Measurements from ENCODE around the gene NEAT1. TPM values are rescaled to one million over a fixed set of nuclear protein-coding genes. Genes with fewer than 3 reads are reported as not detected.

Gene NEAT1
- total and polyA plus RNA-seq, 2 of the 8 experiments (the other 6 are each of a cell fraction or from before 2014, with no cell fraction given): 2.4 to 10.7 TPM

- no peak for TF ChIP-seq BACH1 (IDR thresholded peaks at IDR 0.05; ENCODE audit: low read length)
- TF ChIP-seq NANOG (IDR thresholded peaks at IDR 0.05; ENCODE audit: insufficient read depth, low read depth, low read length, poor library complexity, severe bottlenecking): no peak
- TF ChIP-seq TCF12 (IDR thresholded peaks at IDR 0.05; ENCODE audit: low read depth, low read length): peak; percentile 70; the same call in 1 of the 2 replicates
- TF ChIP-seq POLR2AphosphoS5 (IDR thresholded peaks at IDR 0.05; ENCODE audit: low read depth, low read length): peak; percentile 32; the same call in 1 of the 2 replicates
- peak; percentile 38; the same call in 1 of the 2 replicates for TF ChIP-seq MAFK (IDR thresholded peaks at IDR 0.05; ENCODE audit: low read depth, low read length)
- TF ChIP-seq E2F6 (IDR thresholded peaks at IDR 0.05): no peak
- TF ChIP-seq TEAD4 (IDR thresholded peaks at IDR 0.05; ENCODE audit: low read depth, low read length): no peak
- no peak for TF ChIP-seq BCL11A (IDR thresholded peaks at IDR 0.05; ENCODE audit: low read depth in 2 of 2, low read length in 2 of 2)
- no peak for TF ChIP-seq CHD2 (IDR thresholded peaks at IDR 0.05; ENCODE audit: low read length)
- no peak for TF ChIP-seq RNF2 (IDR thresholded peaks at IDR 0.05; ENCODE audit: borderline replicate concordance, low read depth, low read length, missing control alignments, poor library complexity, severe bottlenecking)
- no peak for TF ChIP-seq USF2 (IDR thresholded peaks at IDR 0.05; ENCODE audit: low read length)
- TF ChIP-seq RAD21 (IDR thresholded peaks at IDR 0.05 in 1 of 2, conservative IDR thresholded peaks at IDR 0.05 in 1 of 2; ENCODE audit: low read depth in 2 of 2, low read length in 2 of 2): no peak
- TF ChIP-seq RXRA (IDR thresholded peaks at IDR 0.05; ENCODE audit: insufficient read depth, low read depth, low read length): no peak
- no peak for TF ChIP-seq YY1 (IDR thresholded peaks at IDR 0.05; ENCODE audit: low read depth, low read length)
- no peak for TF ChIP-seq SP2 (IDR thresholded peaks at IDR 0.05; ENCODE audit: low read length)
- TF ChIP-seq CHD1 (IDR thresholded peaks at IDR 0.05; ENCODE audit: low read depth, low read length): no peak
Measured at GRCh38 chr11:65419772-65420481, 2.7 kb upstream of the NEAT1 start (continued).

Data from H1 (cell line).